Activated CD4-positive, alpha-beta T cell treated with anti-CD3 and anti-CD28 coated beads for 1 hour (primary cell): ENCODE results near the gene POLR2E.
A peak's percentile ranks its signal among the peaks of the same experiment; 100 is the strongest.

Experiments used
- DNase-seq: peaks from one replicate; pipeline ENCODE4 v3.0.0-alpha.2; 2020

The POLR2E gene

DNA sequence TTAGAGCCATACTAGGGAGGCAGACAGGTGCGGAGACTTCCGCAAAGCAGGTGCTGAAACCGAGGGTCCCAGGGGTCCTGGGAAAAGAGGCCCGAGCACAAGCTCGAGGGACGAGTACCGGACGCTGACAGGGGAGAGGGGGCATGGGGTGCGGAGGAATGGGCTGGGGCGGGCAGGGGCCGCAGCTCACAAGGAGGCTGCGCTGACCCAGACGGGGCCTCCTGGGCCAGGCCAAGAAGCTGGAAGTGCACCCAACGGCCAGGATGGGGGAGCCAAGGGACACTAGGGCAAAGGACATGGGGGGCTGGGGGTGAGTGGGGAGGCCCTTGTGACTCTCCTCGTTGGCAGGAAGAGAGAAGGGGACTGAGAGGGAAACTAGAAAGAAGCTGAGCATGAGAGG is 1.8 kb downstream of the POLR2E start:
- DNase-seq = no peak

DNA sequence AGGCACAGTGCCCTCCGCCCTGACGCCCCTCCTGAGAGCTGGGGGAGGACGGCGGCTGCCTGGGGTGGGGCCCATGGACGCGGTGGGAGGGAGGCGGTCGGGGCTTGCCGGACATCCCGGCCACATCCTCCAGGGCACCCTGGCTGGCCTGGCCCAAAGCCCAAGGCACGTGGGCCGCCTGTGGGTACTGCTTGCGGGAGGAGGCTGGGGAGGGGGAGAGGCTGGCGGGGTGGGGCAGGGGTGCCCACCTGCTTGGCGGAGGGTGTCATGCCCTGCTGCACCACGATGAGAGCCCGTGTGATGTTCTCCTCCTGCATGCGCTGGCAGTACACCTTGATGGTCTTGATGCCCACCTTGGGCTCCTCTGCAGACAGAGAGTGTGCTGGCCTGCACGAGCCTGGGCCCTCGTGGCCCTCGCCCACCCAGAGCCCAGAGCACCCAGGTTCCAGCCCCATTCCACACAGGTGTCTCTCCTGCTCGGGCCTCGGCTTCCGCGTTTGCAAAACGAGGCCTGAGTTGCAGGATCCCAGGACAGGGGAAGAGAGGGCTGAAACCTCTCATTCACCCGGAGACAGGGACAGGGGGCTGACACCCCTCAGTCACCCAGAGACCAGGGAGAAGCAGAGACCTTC is 3.5 kb downstream of the POLR2E start:
- no peak for DNase-seq

DNA sequence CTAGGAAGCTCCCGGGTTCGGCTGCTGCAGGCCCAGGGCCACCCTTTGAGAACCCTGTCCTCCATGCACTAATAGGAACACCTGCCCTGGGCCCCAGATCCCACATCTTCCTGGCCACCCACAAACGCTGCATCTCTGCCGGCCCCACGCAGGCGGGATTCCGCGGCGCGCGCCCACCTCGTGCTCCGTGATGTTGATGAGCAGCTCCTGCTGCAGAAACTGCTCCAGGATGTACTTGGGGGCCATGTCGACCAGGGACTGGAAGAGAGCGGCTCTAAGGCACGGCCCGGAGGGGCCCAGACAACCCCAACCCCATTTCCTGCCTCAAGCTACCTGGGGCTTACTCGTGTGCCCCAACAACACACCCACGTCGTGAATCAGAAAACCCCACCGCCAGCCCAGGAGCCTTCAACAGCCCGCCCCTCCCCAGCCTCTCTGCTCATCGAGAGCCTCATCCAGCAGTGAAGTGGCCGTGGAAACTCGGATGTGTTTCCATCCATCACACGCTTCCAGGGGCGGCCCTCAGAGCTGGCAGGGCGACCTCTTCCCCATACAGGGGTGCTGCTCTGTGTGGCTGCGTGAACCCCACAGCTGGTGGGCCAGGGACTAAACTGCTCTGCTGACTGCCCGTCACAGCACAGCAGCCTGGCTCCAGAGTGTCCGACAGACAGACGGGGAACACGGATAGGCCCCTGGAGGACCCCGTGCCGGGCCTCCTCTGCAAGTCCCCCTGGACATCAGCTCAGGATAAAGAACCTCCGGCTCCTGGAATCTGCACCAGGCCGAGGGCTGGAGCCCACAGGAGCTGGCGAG is 4.2 kb downstream of the POLR2E start:
- DNase-seq = no peak

DNA sequence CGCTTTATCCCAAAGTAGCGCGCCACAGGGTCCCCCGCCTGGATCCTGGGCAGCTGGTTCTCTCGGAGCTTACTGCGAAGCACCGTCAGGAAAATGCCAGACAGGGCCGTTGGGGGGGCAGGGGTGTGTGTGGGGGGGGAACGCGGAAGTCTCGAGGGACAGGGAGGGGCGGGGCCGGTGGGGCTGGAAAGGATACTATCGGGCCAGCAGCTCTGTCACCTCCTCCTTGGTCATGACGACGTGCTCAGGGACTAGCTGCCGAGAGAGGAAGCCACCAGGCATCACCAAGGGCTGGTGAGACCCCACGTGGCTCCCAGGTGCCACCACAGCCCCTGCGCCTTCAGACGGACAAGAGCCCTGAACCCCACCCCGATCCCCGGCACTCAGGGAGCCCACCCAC is 5.3 kb downstream of the POLR2E start:
- DNase-seq = no peak

DNA sequence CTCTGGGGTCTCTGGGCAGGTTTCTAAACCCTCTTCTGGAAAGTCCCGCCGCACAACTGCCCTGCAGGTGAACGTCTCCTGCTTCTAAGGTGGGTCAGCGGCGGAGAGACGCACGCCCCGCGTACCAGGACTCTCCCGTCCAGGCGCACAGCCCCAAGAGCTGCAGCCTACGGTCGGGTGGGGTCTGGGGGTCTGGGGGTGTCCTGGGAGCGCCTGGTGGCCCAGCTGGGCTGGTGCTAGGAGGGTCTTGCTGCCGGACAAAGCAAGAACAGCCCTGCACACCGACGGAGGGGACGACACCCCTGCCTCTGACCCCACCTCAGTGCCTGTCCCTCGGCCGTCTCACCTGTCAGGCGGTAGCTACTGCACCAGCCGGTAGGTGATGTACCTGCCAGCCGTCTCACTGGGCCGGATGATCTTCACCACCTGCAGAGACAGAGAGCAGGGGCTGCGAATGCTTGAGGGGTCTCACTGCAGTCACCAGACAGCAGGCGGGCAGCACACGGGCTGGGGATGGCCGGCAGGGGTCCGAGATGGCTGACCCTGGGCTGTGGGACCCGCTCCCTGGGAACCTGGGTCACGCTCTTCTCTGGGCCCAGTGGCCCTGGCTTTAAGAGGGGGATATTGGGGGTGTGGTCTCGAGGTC is 5.9 kb downstream of the POLR2E start:
- DNase-seq = no peak

DNA sequence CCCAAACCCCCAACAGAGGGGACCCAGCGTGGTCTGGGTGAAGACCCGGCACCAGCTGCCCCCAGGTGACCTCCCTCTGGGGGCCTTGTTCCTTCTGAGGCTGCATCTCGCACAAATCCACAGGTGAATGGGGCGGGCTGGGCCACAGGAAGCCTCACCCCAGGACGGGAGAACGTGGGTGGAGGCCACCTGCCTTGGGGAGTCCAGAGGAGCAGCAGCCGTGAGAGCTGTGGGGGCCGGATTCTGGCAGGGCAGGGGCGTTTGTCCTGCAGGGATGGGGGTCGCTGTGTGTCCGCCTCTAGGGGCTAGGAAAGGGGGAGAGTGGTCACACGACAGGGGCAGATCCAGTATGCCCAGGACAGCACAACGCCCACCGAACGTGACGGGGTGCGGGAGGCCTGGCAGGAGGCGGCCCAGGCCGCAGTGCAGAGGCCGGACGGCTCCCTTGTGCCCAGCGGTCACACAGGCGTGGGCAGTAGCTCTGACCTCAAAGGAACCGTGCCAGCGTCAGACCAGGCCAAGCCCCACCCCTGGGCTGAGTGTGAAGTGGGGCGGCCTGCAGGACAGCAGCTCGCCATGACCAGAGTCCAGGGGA is 6.7 kb downstream of the POLR2E start:
- DNase-seq = no peak

DNA sequence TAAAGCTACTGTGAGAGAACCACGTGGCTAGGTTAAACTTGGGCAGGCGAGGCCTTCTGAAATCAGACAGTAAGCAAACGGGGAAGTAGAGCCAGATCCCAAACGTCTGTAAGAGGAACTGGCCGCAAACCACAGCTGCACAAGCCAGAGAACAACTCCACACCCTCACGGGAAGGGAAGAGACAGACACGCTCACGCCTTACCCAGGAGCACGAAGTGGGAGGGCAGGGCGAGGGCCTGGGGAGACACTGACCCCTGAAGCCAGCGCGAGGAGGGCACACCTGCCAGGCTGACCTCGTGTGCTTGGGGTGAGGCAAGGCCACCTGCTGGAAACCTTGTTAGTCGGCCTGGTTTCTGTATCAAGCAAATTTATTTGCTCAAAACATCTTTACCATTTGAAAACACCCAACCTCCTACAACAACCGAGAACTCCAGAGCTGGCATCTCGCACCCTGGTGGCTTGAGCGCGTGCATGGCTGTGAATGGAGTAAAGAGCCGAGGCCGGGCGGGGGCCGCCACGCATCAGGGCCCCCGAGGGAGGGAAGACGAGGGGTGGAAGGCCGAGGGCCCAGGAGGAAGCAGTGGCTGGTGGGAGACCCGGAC is 7.3 kb downstream of the POLR2E start:
- DNase-seq = no peak

DNA sequence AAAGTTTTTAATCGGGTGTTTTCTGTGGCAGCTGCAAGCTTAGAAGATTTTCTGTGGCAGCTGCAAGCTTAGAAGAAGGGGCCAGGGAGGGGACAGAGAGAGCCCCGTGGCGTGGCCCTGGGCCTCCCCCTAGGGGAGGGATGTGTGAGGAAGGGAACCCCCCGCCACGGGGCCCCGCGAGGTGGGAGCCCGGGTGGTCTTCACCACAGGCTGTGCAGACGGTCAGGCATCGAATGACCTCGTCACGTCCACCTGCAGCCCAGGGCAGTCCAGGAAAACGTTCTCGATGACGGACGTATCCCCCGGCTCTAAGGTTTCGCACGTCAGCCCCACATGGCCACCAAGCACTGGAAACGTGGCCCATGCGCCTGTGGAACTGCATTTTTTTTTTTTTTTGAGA is 8.6 kb downstream of the POLR2E start:
- DNase-seq = no peak

DNA sequence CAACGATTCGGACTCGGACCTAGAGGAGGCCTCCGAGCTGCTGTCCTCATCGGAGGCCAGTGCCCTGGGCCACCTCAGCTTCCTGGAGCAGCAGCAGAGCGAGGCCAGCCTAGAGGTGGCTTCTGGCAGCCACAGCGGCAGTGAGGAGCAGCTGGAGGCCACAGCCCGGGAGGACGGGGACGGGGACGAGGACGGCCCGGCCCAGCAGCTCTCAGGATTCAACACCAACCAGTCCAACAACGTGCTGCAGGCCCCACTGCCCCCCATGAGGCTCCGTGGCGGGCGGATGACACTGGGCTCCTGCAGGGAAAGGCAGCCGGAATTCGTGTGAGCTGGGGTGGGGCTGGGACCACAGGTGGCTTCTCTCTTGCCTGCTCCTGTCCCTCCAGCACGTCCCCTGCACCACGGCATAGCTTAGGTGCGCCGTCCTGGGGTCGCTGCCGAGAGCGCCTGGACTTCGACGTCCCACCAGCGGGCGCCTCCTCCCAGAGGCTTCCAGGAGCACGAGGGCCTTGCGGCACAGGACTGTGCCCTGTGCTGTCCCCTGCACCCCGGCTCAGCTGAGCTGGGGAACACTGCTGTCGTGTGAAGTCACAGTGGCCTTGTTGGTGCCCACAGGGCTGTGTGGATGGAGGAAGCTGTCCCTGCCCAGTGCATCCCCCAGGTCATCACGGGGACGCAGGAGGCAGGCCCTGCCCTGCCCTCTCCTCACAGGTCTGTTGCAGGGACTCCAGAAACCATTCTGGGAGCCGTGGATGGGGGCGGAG is 9.3 kb downstream of the POLR2E start:
- no peak for DNase-seq

DNA sequence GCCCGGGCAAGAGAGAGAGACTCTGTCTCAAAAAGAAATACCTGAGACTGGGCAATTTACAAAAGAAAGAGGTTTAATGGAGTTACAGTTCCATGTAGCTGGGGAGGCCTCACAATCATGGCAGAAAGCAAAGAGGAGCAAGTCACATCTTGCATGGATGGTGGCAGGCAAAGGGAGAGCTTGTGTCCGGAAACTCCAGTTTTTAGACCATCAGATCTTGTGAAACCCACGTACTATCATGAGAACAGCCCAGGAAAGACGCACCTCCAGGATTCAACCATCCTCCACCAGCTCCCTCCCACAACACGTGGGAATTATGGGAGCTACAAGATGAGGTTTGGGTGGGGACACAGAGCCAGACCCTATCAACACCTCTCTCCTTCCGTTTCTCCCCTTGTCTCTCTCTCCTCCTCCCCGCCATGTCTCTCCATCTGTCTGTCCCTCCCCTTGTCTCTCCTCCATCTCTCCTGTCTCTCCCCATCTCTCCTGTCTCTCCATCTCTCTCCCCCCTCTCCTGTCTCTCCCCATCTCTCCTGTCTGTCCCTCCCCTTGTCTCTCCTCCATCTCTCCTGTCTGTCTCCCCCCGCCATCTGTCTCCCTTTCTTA is 10.0 kb downstream of the POLR2E start:
- DNase-seq = no peak

DNA sequence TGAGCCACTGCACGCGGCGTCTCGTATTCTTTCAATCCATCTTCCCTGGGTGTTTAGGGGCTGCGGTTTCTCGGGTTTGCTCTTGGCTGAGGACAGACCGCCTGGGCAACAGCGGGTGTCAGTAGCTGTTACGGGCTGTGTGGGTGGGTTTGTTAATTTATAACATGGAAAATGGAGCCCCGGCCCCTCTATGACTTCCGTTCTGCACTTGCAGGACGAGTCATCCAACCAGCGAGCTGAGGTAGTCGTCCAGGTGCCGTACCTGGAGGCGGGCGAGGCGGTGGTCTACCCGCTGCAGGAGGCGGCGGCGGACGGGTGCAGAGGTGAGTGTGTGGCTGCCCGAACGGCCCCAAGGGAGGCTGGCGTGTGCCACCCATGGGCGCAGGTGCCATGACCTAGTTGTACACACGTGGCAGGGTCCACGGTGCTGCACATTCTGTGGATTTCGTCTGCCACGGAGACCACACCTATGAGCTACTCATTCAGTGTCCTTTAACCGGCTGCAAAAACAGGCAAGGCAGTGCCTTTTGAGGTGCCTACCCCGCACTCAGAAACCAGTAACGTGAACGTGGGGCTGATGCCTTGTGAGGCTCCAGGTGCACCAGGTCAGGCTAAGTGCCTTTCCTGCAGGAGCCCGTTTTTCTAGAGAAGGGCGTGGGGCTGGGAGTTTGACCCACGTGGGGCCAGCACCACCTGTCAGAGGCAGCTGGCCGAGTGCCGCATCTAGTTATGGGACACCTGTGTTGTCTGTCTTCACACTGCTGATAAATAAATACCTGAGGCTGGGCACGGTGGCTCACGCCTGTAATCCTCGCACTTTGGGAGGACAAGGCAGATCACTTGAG is 10.9 kb downstream of the POLR2E start:
- no peak for DNase-seq

DNA sequence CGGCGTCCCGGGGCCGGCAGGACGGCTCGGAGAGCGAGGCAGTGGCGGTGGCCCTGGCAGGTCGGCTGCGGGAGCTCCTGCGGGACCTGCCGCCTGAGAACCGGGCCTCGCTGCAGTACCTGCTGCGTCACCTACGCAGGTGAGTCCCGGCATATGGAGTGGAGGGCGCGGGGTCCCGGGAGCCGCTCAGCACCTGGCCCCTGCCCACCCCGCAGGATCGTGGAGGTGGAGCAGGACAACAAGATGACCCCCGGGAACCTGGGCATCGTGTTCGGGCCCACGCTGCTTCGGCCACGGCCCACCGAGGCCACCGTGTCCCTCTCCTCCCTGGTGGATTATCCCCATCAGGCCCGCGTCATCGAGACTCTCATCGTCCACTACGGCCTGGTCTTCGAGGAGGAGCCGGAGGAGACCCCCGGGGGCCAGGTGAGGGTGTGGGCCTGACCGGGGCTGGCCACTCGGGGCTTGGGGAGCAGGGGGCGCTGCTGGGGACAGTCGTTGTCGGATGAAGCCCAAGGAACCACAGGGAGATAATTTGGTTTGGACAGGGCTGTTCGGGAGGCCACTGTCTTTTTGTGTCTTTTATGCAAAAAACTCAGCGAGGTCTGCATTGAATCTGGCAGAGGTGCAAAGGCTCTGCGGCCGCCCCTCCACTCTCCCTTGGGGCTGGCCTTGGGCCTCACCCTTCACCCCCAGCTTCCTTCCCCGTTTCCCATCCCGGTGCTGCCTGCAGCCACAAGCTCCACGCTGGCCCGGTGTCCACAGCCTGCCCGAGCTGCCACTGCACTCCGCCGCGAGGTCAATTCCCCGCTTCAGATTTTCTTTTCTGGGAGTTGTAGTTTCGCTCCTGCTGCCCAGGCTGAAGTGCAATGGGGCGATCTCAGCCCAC is 12.0 kb downstream of the POLR2E start:
- no peak for DNase-seq

DNA sequence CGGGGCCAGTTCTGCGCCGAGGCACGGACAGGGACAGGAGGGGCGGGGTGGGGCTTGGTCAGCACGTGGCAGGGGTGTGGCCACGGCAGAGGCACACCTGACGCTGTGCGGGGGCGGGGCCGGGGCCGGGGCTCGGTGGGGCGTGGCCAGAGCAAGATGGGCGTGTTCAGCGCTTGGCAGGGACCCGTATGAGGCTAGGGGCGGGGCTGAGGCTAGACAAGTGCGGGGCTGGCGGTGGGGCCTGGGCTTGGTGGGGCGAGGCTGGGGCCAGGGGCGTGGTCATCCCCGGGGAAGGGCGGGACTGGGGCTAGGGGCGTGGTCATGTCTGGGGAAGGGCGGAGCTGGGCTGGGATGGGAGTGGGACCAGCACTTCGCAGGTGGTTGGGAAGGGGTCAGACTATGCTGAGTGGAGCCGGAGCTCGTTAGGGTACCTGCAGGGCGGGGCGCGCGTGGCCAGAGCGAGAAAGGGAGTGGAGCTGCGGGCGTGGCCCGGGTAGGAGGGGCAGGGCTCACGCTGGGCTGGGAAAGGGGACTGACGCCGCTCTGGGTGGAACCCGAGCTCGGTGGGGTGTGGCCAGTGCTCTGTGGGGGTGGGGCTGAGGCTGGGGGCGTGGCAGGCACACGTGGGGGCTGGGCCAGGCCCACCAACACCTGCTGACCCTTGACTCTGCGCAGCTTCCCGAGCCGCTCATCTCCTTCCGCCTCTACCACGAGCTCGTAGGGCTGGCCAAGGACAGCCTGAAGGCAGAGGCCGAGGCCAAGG is 12.8 kb downstream of the POLR2E start:
- DNase-seq = peak; percentile 71

DNA sequence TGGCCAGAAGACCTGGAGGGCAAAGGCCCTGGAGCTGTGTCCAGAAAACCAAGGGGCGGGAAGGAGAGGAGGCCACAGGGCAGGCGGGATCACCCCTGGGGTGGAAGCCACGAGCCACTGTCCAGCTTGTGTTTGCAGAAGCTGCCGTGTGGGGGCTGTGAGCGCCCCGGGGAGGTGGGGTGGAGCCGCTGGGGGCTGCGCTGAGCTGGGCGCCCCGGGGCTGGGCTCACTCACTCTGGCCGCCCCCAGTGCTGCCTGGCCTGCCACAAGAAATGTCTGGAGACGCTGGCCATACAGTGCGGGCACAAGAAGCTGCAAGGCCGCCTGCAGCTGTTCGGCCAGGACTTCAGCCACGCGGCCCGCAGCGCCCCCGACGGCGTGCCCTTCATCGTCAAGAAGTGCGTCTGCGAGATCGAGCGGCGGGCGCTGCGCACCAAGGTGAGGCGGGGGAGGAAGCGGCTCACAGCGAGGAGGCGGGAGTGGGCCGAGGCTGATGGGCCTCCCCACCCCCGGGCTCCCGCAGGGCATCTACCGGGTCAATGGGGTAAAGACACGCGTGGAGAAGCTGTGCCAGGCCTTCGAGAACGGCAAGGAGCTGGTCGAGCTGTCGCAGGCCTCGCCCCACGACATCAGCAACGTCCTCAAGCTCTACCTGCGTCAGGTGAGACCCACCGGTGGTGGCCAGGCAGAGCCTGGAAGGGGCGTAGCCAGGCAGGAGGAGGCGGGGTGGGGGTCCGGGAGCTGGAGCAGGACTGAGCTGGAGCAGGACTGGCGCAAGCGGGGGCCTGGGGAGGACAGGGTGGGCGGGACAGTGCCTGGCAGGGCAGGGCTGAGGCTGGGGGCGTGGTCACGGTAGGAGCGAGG is 13.6 kb downstream of the POLR2E start:
- no peak for DNase-seq

DNA sequence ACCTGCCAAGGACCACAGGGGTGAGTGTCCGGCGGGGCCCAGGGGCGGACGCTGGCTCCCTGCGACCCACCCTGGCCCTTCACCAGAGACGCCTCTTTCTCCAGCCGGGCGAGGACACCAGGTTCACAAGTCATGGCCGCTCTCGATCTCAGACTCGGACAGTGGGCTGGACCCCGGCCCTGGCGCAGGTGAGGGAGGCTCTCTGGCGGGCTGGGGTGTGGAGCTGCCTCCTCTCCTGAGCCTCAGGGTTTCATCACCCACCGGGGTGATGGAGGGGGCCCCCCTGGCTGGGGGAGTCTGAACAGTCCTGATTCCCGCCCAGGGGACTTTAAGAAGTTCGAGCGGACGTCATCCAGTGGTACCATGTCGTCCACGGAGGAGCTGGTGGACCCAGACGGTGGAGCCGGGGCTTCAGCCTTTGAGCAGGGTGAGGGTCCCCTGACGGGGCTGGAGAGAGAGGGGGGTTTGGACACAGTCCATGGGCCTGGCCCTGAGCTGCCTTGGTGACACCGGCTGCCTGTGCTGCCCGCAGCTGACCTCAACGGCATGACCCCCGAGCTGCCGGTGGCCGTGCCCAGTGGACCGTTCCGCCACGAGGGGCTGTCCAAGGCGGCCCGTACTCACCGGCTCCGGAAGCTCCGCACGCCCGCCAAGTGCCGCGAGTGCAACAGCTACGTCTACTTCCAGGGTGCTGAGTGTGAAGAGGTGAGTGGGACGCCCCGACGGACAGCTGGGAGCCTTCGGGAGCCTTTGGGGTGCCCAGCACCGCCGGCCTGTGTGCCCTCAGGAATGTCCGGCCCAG is 14.6 kb downstream of the POLR2E start:
- DNase-seq = no peak

DNA sequence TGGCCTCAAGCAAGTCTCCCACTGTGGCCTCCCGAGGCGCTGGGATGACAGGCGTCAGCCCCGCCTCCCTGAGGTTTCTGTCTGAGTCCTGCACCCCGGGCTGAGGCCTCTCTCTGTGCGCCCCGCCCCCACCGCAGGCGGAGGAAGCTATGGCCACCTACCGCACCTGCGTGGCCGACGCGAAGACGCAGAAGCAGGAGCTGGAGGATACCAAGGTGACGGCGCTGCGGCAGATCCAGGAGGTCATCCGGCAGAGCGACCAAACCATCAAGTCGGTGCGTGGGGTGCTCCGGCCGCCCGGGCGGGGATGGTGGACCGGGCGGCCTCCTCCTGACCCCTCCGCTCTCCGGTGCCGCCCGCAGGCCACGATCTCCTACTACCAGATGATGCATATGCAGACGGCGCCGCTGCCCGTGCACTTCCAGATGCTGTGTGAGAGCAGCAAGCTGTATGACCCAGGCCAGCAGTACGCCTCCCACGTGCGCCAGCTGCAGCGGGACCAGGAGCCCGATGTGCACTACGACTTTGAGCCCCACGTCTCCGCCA is 15.5 kb downstream of the POLR2E start:
- no peak for DNase-seq

DNA sequence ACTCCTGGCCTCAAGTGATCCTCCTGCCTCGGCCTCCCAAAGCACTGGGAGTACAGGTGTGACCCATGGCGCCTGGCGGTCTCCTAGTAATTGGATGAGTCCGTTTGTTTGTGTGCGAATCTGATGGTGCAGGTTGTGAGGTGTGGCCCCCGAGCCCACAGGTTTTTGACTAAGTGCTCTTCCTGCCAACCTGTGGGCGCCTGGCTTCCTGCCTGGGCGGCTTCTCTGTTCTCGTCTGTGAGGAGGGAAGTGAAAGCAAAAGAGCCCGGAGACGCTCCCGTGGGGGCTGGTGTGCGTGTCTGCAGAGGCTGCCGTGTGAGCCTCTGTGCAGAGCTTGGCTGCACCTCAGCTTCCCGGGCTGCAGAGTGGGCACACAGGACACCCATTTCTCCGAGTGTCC is 18.2 kb downstream of the POLR2E start:
- peak; percentile 90 for DNase-seq
